GM21529 (cell line): ENCODE results near the gene PMEPA1.
"Not testable (repeated sequence)": the region's sequence is repeated elsewhere in the genome, so short reads cannot be mapped to it uniquely, and the experiment has no call there.

ENCODE experiments used
- ATAC-seq: cut with Tn5 transposase; IDR thresholded peaks from one replicate; pipeline ENCODE4 v1.9.1; 2021; ENCODE audit not compliant: unreplicated experiment

The PMEPA1 gene

DNA sequence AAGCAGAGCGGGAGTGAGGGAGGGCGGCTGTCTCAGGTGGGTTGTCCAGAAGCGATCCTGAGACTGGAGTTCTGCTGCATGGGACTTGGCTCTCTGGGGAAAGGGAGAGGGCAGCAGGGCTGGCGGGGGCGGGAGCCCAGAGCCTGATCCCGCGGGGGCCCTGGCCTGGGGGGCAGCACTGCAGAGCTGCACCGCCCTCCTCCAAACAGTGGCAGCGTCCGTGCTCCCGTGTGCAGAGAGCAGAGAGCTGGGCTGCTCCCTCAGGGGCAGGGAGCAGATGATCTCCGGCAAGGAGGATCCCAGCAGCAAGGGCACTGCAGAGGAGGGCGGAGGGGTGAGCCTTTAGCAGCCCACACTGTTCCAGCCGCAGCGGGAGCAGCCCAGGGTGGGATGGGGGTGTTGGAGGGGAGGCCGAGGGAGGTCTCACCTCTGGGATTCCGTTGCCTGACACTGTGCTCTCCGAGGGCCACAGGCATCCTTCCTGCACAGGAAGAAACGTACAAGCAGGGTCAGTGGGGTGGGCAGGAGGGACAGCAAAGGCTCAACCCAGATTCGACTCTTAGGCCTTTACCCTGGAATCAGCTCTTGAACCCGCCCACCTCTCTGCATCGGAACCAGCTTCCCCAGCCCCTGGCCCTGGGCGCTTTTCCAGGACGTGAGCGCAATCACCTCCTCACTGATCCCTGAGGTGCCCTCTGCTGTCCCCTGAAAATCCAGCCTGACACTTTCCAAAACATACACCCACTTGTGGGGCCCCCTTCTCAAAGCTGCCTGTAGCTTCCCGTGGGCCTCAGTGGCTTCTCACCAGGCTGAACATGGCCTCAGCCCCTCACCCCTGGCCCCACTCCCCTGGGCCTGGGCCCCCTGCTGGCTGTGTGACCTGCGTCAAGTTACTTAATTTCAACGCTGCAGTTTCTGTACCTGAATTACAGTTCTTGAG, 56.9 kb downstream of the PMEPA1 start:
- no peak for ATAC-seq

DNA sequence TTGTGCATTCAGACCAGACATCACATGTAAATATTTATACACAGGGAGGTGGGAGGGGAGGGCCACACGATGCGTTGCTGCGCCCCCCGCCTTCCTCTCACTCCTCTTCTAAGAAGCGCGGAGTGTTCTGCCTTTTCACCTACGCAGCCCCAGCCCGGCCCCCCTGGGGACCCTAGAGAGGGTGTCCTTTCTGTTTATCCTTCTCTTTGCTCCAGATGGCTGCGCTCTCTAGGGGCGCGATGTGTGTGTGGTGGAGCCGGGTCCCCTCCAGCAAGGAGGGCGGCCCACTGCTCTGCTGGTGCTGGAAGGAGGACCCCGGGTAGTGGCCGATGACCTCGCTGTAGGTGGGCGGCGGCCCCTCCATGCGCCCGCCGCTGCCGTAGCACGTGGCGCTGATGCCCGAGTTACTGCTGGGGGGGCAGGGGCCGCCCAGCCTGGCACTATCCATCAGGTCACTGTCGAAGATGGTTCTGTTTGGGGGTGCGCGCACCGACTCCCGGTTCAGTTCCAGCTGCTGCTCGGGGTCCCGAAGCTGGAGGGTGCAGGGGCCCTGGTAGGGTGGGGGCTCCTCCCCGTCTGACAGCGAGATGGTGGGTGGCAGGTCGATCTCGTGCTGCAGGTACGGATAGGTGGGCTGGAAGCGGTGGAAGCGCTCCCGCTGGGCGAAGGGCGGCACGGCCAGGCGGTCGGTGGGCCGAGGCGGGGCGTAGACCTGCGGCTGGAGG, 57.8 kb downstream of the PMEPA1 start:
- no peak for ATAC-seq

DNA sequence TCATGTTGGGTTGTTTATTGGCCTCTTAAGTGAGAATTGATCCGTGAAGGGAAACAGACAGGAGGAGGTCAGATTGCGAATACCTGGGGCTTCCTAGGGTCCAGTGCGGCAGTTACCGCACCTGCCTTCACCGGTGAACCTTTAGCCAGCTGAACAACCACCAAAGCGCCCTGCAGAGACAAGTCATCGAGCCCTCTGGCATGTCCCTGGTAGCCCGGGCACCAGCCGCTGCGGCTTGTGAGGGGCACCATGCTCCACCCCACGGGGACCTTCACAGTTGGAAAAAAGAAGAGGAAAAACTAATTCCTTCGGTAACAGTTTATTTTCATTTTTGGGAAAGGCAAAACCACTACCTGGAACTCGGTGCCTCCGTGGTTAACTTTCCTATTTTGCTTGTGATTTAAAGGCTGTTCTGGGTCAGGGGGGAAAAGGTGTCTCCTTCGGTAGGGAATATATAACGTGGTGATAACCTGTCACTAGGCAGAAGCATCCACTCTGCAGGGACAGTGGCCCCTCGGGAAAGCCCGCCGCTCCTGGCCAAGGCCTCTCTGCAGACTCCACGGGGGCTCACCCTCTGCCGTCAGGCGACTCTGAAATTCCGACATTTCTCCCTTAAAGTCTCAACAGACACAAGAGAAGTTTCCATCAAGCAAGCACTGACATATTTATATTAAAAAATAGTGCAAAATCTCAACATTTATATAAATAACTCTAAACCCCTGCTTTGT, 58.9 kb downstream of the PMEPA1 start:
- ATAC-seq, result no peak

GRCh38 chr20:57650266-57650665, 59.5 kb downstream of the PMEPA1 start:
- no peak for ATAC-seq

GRCh38 chr20:57649617-57650015, 60.2 kb downstream of the PMEPA1 start:
- ATAC-seq, result no peak

DNA sequence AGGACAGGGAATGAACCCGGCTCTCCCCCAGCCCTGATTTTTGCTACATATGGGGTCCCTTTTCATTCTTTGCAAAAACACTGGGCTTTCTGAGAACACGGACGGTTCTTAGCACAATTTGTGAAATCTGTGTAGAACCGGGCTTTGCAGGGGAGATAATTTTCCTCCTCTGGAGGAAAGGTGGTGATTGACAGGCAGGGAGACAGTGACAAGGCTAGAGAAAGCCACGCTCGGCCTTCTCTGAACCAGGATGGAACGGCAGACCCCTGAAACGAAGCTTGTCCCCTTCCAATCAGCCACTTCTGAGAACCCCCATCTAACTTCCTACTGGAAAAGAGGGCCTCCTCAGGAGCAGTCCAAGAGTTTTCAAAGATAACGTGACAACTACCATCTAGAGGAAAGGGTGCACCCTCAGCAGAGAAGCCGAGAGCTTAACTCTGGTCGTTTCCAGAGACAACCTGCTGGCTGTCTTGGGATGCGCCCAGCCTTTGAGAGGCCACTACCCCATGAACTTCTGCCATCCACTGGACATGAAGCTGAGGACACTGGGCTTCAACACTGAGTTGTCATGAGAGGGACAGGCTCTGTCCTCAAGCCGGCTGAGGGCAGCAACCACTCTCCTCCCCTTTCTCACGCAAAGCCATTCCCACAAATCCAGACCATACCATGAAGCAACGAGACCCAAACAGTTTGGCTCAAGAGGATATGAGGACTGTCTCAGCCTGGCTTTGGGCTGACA, 60.8 kb downstream of the PMEPA1 start:
- ATAC-seq, result no peak

GRCh38 chr20:57647933-57648785, 61.7 kb downstream of the PMEPA1 start:
- no peak for ATAC-seq

DNA sequence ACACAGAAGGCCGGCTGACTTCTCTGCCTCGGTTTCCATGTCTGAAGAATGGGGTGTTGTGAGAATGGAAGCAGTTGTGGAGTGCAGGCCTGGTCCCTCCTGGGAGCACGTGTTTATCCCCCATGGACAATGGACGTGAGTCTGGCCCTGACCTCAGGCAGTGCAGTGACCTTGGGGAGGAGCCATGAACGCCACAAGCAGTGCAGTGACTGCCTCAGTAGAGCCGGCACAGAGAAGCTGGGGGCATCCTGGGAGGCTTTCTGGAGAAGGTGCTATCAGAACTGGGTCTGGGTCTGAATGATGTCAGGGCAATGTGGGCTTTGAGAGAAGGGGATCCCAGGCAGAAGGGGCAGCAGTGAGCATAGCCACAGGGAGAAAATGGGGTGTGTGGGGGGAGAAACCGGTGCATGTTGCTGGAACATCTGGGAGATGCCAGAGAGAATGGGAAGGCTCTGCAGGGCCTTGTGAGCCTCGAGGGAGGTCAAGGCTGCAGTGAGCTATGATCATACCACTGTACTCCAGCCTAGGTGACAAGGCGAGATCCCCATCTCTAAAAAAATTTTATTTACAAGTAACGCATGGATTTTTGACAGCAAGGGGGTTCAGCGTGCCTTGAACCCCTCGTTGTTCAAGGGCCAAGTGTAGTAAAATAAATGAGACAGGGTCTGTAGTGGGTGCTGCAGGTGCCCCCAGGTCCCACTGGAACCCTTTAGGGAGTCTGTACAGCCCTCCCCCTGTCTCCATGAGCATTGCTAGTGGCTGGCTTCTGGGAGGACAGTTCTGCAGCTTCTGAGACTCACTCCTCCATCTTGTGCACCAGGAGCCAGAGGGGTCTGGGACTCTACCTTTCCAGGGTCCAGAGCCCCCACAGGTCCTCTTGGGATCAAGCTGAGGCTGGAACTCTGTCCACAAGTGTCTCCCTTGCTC, 62.5 kb downstream of the PMEPA1 start:
- ATAC-seq, result no peak

DNA sequence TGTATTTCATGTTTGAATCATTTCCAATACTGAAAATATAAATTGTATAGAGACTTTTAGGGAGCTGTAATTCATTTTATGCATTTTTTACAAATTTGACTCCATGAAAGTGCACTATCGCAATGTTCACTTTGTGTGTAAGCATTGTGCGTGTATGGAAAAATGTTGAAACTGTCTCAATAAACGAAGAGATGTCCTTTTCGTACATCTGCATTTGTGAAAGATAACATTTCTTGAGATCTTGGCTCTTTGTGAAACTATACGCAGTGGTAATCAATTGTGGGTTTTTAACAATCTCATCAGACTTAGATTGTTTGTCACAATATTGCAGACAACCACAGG, 70.9 kb downstream of the PMEPA1 start:
- ATAC-seq, result no peak

DNA sequence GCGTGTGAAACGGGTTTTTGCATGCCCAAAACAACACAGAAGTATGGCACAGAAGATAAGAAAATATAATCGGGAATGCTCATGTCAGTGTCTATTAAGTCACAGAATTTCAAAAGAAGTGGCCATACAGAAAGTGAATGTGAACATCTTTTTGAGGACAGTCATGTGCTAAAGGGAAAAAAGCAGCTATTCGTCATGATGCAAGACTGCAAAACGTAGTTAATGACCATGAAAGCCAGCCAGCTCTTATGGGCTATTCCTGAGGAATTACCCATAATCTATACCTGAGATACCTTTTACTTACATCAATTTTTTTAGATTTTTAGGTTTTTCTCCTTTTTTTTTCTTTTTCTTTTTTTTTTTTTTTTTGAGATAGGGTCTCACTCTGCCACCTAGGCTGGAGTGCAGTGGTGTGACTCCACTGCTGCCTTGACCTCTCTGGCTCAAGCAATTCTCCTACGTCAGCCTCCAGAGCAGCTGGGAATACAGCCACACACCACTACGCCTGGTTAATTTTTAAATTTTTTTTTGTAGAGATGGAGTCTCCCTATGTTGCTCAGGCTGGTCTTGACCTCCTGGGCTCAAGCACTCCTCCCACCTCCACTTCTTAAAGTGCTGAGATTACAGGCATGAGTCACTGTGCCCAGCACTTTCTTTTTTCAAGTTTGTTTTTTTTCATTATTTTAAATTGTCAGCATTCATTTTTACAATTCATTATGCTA, 71.5 kb downstream of the PMEPA1 start:
- no peak for ATAC-seq

- no peak for ATAC-seq
Measured at GRCh38 chr20:57633945-57634491, 75.8 kb downstream of the PMEPA1 start.

GRCh38 chr20:57632286-57632685, 77.5 kb downstream of the PMEPA1 start:
- no peak for ATAC-seq

- no peak for ATAC-seq
Measured at GRCh38 chr20:57630061-57630460, 79.8 kb downstream of the PMEPA1 start.

GRCh38 chr20:57629491-57629901, 80.3 kb downstream of the PMEPA1 start:
- ATAC-seq, result not testable (repeated sequence)

DNA sequence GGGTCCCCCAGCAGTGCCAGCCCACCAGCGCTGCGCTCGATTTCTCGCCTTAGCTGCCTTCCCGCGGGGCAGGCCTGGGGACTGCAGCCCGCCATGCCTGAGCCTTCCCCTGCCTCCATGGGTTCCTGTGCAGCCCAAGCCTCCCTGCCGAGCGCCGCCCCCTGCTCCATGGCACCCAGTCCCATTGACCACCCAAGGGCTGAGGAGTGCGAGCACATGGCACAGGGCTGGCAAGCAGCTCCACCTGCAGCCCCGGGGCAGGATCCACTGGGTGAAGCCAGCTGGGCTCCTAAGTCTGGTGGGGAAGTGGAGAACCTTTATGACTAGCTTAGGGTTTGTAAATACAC, 80.9 kb downstream of the PMEPA1 start:
- ATAC-seq, result not testable (repeated sequence)

DNA sequence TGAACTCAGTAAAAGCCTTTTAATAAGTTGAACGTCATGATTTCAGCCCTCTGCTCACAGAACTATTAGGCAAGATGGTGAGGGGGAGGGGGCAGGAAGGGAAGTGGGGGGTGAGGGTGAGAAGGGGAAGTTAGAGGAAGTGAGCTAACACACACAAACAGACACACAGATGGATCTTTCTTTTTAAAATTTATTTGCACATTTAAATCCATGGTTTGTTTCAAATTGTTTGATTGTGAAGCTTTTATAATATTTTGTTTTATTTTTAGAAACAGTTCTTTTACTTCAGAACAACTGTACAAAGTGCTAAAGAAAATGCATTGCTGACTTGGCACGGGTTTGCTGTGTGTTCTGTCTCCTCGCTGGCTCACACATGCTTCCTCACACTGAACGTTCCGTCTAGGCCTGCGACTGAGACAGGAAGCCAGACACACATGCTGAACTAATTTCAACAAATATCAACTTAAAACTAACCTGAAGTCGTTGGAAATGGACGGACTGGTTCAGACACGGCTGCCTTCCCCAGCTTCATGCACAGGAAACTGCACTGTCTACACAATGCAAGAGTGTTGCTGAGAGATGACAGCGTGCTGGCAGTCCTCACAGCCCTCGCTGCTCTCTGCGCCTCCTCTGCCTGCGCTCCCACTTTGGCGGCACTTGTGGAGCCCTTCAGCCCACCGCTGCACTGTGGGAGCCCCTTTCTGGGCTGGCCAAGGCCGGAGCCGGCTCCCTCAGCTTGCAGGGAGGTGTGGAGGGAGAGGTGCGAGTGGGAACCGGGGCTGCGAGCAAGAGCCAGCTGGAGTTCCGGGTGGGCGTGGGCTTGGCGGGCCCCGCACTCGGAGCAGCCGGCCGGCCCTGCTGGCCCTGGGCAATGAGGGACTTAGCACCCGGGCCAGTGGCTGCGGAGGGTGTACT, 81.5 kb downstream of the PMEPA1 start:
- no peak for ATAC-seq

GRCh38 chr20:57627339-57627738, 82.5 kb downstream of the PMEPA1 start:
- no peak for ATAC-seq
